Measurements from ENCODE around the gene MRPS24. TPM values are rescaled to one million over a fixed set of nuclear protein-coding genes. Genes with fewer than 3 reads are reported as not detected.
"Not testable (repeated sequence)": the region's sequence is repeated elsewhere in the genome, so short reads cannot be mapped to it uniquely, and the experiment has no call there.

MRPS24 gene
- total RNA-seq, result 100 to 1,000 TPM in 1 of 2 donors, 10 to 100 TPM in 1; 82.7 to 100 TPM

DNA sequence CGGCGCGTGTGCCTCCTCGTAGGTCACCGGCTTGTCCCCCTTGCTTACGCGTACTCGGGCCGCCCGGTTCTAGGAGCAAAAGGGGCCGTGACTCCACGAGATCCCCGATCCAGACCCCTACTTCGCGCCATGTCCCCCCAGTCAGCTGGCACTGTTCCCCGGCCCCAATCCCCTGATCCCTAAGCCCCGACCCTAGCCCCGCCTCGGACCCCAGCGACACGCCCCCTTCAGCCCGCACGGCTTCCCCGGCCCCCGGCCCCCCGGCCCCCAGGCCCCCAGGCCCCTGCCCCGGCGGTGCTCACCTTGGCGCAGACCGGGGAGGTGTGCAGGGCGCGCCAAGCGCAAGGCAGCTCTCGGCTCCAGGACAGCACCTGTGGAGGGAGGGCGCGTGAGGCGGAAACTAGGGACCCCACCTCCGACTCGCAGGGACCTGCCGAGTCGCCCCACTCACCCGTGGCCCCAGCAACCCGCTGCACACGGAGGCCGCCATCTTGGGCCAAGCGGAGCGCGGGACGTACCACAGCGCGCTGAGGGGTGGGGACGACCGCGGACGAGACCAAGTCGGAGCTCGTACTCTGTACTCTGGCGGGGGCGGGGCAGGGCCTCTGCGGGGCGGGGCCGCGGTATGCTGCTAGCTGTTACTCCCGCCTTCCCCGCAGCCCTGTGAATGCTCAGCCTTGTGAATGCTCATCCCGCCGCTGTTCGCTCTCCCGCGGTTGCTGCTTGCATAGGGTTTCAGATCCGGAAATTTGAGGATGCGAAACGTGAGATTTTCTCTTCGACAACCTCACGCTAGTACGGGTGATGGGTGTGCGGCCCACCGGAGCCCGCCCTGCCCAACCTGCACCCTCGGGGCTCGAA is at the start of gene MRPS24:
MRPS24 (minus strand) TSS at position 512 of the 861 bp plus-strand sequence; CDS start at position 490, 22 bp downstream.
- peak within 1 kb of the TSS; percentile 94 for H3K27ac Mint-ChIP-seq
- H3K4me3 Mint-ChIP-seq, result peak within 1 kb of the TSS; percentile 96 to 98
- no peaks in the 10 kb centered on the region for H3K9me3 Mint-ChIP-seq
- H3K27me3 Mint-ChIP-seq (ENCODE audit: low read depth), result no peaks in the 10 kb centered on the region
- peaks cover 41% of the 10 kb centered on the region for H3K4me1 Mint-ChIP-seq (ENCODE audit: low read depth)
- H3K36me3 Mint-ChIP-seq (ENCODE audit: insufficient read depth in 2 of 2), result peaks cover 7 to 10% of the 10 kb centered on the region in 2 donors
- ATAC-seq (replicated peaks in 1 of 2), result peak; percentile 98
- DNase-seq, result peak; percentile 93 to 94

DNA sequence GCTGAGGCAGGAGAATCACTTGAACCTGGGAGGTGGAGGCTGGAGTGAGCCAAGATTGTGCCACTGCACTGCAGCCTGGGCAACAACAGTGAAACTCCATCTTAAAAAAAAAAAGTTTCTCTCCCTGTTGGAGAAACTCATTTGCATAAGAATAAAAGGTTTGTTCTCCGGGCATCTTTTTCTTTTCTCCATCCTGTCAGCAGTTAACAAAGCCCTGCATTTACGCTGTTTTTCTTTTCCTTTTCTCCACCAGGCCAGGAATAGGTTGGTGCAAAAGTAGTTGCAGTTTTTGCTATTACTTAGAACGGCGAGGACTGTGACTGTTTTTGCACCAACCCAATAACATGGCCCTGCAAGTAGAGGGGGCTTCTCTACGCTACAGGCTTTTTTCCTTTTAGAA is 46.6 kb upstream of the MRPS24 start:
- Mint-ChIP-seq H3K27me3 (ENCODE audit: low read depth) (no peaks in the 10 kb centered on the region), H3K4me3 (no peak overlapping the region), H3K4me1 (ENCODE audit: low read depth) (peaks cover 3% of the 10 kb centered on the region), H3K9me3 (no peaks in the 10 kb centered on the region), H3K36me3 (ENCODE audit: insufficient read depth in 2 of 2) (no peaks in the 10 kb centered on the region), H3K27ac (no peak overlapping the region)
- ATAC-seq (replicated peaks in 1 of 2) (no peak), DNase-seq (no peak)

DNA sequence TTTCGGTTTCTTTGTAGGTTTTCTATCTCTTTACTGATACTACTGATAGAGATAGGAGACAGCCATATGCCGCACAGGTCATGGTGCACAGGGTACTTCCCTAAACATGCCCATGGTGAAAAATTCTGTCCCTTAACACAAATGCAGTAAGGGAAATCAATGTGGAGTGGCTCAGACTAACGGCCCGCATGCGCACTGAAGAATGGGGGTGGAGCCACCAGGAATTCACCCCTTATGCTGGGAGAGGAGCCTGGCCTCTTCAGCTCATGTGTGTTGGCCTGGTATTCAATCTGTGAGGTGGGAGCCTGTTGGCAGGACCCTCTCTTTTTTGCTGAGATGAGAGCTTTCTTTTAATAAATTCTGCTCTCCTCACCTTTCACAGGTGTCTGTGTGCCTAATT is 45.5 kb upstream of the MRPS24 start:
- Mint-ChIP-seq H3K27me3 (ENCODE audit: low read depth) (no peaks in the 10 kb centered on the region), H3K4me3 (no peak overlapping the region), H3K36me3 (ENCODE audit: insufficient read depth in 2 of 2) (no peaks in the 10 kb centered on the region), H3K9me3 (no peaks in the 10 kb centered on the region), H3K27ac (no peak overlapping the region), H3K4me1 (ENCODE audit: low read depth) (no peaks in the 10 kb centered on the region)
- DNase-seq (no peak), ATAC-seq (replicated peaks in 1 of 2) (no peak)

DNA sequence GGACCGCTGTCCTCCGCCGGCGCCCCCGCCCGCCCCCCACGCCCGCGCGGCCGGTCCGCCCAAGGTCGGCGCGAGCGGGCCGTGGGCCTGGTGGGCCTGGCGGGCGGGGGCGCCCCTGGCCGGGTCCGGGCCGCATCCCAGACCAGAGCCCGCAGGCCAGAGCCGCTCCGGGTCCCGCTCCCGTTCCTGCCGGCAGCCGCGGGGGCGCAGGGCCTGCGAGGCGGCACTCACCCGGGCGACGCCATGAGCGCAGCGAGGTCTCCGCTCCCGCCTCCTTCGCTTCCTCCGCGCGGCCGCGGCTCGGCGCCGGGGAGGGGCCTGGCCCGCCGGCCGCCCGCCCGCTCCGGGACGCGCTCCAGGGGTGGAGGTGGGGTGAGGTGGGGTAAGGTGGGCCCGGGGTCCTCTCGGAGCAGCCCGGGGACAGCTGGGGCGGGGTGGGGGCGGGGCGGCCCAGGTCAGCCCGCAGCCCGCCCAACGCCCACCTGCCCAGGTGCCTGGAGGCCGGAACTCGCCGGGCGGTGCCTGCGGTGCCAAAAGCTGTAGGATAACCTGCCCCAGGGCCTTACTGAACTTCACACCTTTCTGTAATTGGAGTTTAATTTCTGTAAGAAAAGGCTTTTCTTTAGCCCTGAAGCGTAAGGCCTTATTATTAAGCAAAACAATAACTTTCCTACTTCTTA is 37.2 kb upstream of the MRPS24 start, which contains the start of gene URGCP:
URGCP (minus strand) TSS at position 266 of the 680 bp plus-strand sequence; CDS start at position 245, 21 bp downstream.
- ATAC-seq (replicated peaks in 1 of 2) (peak; percentile 83), DNase-seq (peak; percentile 67 to 70)
- Mint-ChIP-seq H3K4me3 (peak within 1 kb of the TSS; percentile 95 to 96), H3K27me3 (ENCODE audit: low read depth) (no peaks in the 10 kb centered on the region), H3K27ac (peak within 1 kb of the TSS; percentile 97), H3K9me3 (no peaks in the 10 kb centered on the region), H3K36me3 (ENCODE audit: insufficient read depth in 2 of 2) (peaks cover 1 to 3% of the 10 kb centered on the region in 2 donors), H3K4me1 (ENCODE audit: low read depth) (peaks cover 31% of the 10 kb centered on the region)

DNA sequence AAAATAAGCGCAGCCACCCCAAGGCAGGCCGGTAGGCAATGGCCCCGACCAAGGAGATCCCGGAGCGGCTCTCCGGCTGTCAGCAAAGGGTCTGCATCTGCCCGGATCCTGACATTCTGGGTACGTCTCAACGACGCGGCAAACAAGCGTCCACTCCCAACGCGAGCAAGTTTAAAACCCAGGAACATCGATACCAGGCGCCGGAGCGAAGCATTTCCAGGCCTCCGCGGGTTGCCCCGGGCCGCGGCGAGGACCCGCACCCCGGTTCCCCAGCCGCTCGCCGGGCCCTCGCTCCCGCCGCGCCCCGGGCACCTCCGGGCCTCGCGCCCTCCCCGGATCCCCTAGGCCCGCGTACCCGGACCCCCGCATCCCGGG is 36.6 kb upstream of the MRPS24 start:
- H3K27me3 Mint-ChIP-seq (ENCODE audit: low read depth), result no peaks in the 10 kb centered on the region
- DNase-seq (peak; percentile 20 to 38), ATAC-seq (replicated peaks in 1 of 2) (peak; percentile 10 to 37)
- H3K9me3 Mint-ChIP-seq, result no peaks in the 10 kb centered on the region
- H3K4me1 Mint-ChIP-seq (ENCODE audit: low read depth), result peaks cover 31% of the 10 kb centered on the region
- peak overlapping the region; percentile 97 for H3K27ac Mint-ChIP-seq
- peak overlapping the region; percentile 95 to 96 for H3K4me3 Mint-ChIP-seq
- H3K36me3 Mint-ChIP-seq (ENCODE audit: insufficient read depth in 2 of 2), result peaks cover 1 to 3% of the 10 kb centered on the region in 2 donors

DNA sequence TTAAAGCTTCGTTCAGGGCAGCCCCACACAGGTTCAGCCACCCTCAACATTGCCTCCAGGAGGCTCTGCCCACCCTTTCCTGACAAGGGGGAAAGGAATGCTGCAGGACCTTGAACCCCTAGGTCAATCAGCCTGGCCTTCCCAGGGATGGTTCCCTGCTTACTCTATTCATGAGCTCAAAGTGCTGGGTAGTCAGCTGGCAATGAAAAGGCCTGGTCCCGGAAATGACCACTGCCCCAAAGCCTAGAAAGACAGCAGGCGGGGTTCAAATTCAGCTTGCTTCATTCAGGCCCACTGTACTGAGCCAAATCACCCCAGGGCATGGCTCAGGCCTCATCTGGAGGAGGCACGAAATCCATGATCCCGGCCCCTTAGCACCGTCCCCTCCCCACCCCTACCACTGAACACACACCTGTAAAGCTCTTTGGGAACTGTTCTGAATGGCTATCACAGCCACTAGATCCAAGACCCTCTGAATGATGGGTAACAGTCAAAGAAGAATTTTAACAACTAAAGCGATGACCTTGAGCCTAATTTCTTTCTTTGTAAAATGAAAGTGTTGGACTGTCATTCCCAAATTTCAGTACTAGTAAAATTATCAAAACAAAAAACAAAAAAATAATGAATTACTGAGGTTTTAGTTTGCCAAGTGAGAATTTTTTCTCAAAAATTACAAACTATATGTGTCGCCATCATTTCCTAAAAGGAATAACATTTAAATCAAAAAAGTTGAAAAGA is 36.1 kb upstream of the MRPS24 start:
- peak overlapping the region; percentile 97 for H3K27ac Mint-ChIP-seq
- ATAC-seq (replicated peaks in 1 of 2) (no peak), DNase-seq (no peak)
- H3K36me3 Mint-ChIP-seq (ENCODE audit: insufficient read depth in 2 of 2), result peaks cover 1 to 3% of the 10 kb centered on the region in 2 donors
- H3K4me3 Mint-ChIP-seq, result peak overlapping the region; percentile 95 to 96
- no peaks in the 10 kb centered on the region for H3K9me3 Mint-ChIP-seq
- H3K4me1 Mint-ChIP-seq (ENCODE audit: low read depth), result peaks cover 31% of the 10 kb centered on the region
- no peaks in the 10 kb centered on the region for H3K27me3 Mint-ChIP-seq (ENCODE audit: low read depth)

DNA sequence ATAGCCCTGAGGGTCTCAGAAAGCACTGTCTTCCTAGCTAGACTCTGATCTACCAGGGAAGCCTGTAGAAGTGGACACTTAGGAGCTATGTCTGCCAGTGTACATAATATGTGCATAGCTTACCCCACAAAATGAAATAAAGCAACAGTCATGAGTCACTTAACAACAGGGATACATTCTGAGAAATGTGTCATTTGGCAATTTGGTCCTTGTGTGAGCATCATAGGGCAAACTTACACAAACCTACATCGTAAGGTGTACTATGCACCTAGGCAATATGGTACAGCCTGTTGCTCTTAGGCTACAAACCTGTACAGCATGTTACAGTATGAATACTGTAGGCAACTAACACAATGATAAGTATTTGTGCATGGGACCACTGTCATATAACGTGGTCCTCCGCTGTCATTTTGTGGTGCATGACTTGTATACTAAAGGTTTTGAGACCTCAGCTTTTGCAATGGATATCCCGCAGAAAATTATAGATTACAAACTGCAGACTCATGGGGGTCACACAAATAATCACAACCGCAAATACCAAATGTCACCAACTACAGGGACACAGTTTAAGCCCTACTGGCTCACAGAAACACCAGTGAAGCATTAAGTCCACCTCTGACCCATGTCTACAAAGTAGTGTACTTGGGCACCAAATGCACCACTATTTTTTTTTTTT is 35.4 kb upstream of the MRPS24 start:
- ATAC-seq (replicated peaks in 1 of 2), result peak; percentile 68 to 74
- Mint-ChIP-seq H3K36me3 (ENCODE audit: insufficient read depth in 2 of 2) (peaks cover 1 to 3% of the 10 kb centered on the region in 2 donors), H3K27me3 (ENCODE audit: low read depth) (no peaks in the 10 kb centered on the region), H3K4me1 (ENCODE audit: low read depth) (peaks cover 31% of the 10 kb centered on the region), H3K4me3 (peak overlapping the region; percentile 95 to 96), H3K27ac (peak overlapping the region; percentile 10), H3K9me3 (no peaks in the 10 kb centered on the region)
- DNase-seq, result no peak

DNA sequence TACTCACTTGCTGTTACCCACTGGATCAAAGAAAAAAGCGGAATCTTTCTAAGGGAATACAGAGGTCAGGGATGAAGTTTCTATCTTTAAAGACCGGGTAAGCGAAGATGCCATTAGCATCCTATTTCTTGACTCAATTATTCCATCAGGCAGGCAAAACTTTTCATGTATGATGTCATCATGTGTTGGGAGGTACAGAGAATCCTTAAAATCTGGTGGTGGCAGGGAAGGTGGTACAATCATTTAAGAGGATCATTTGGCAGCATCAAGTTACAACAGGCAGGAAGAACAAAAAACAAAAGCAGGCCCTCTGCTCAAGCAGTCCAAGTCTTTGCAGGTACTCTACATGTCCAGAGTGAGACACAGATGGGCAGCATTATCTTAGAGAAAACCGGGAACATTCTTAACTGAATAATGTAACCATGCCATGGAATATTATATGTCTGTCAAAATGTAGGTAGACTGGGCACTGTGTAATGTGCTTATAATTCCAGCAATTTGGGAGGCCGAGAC is 33.3 kb upstream of the MRPS24 start:
- Mint-ChIP-seq H3K4me3 (no peak overlapping the region), H3K36me3 (ENCODE audit: insufficient read depth in 2 of 2) (peaks cover 1 to 3% of the 10 kb centered on the region in 2 donors), H3K4me1 (ENCODE audit: low read depth) (peaks cover 31% of the 10 kb centered on the region), H3K27ac (peak overlapping the region; percentile 1), H3K27me3 (ENCODE audit: low read depth) (no peaks in the 10 kb centered on the region), H3K9me3 (no peaks in the 10 kb centered on the region)
- no peak for ATAC-seq (replicated peaks in 1 of 2)
- DNase-seq, result no peak

DNA sequence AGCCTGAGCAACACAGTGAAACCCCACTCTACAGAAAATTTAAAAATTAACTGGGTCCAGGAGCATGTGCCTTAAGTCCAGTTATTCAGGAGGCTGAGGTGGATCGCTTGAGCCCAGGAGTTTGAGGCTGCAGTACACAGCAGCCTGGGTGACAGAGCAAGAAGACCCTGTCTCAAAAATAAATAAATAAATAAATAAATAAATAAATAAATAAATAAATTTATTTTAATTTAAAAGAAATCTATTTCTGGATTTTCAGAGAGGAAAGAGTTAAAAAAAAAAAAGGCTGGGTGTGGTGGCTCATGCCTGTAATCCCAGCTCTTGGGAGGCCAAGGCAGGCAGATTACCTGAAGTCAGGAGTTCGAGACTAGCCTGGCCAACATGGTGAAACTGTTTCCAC is 29.3 kb upstream of the MRPS24 start:
- not testable (repeated sequence) for H3K9me3 Mint-ChIP-seq; H3K36me3 Mint-ChIP-seq (ENCODE audit: insufficient read depth in 2 of 2); DNase-seq; H3K27ac Mint-ChIP-seq; H3K4me3 Mint-ChIP-seq; H3K27me3 Mint-ChIP-seq (ENCODE audit: low read depth); ATAC-seq (replicated peaks in 1 of 2)
- H3K4me1 Mint-ChIP-seq (ENCODE audit: low read depth), result peaks cover 19% of the 10 kb centered on the region

DNA sequence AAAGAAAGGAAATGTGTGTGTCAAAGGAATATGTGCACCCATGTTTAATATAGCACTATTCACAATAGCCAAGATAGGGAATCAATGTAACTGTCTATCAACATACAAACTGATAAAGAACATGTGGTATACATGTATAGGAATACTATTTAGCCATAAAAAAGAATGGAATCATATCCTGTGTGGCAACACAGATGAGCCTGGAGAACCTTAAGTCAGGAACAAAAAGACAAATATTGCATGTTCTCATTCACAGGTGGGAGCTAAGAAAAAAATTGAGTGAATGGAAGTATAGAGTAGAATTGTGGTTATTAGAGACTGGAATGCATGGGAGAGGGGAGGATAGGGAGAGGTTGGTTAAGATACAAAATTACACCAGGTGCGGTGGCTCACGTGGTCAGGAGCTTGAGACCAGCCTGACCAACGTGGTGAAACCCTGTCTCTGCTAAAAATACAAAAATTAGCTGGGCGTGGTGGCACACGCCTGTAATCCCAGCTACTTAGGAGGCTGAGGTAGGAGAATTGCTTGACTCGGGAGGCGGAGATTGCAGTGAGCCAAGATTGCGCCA is 26.6 kb upstream of the MRPS24 start:
- DNase-seq, result no peak
- no peak for ATAC-seq (replicated peaks in 1 of 2)
- H3K4me3 Mint-ChIP-seq, result no peak overlapping the region
- H3K4me1 Mint-ChIP-seq (ENCODE audit: low read depth), result peaks cover 23% of the 10 kb centered on the region
- no peaks in the 10 kb centered on the region for H3K27me3 Mint-ChIP-seq (ENCODE audit: low read depth)
- H3K36me3 Mint-ChIP-seq (ENCODE audit: insufficient read depth in 2 of 2), result peaks cover 1 to 3% of the 10 kb centered on the region in 2 donors
- H3K27ac Mint-ChIP-seq, result no peak overlapping the region
- H3K9me3 Mint-ChIP-seq, result no peaks in the 10 kb centered on the region

DNA sequence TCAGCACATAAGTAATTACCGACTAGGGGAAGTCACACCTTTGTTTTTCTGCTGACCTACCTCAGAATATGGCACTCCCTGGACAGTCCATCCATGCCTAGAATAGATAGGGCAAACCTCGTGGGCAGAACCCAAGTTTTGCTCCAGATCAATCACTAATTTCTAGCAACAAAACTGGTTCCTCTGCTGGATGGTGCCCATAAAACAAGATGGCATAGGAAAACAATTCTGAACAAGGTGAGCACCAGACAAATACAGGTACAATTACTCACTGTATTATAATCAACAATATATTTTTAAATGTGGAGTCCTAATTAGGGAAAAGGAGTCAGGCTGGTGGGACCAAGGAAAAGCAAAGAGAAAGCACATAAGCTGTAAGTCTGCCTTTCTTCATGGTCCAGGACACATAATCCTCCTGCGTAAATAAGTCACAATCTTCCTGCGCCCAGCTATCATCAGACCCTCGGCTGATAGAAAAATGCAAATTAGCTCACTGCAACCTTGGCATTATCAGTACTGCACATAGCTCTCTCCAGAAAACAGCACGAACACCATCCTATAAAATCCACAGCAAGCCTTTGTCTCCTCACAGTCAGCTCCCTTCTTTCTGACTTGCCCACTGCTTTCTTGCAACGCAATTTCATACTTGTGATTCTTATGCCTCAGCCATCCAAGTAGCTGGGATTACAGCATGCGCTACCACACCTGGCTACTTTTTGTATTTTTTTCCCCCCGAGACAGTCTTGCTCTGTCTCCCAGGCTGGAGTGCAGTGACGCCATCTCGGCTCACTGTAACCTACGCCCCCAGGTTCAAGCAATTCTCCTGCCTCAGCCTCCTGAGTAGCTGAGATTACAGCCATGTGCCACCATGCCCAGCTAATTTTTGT is 22.0 kb upstream of the MRPS24 start:
- ATAC-seq (replicated peaks in 1 of 2) (no peak), DNase-seq (no peak)
- no peak overlapping the region for H3K27ac Mint-ChIP-seq
- no peaks in the 10 kb centered on the region for H3K9me3 Mint-ChIP-seq
- H3K27me3 Mint-ChIP-seq (ENCODE audit: low read depth), result no peaks in the 10 kb centered on the region
- peaks cover 3 to 4% of the 10 kb centered on the region in 2 donors for H3K36me3 Mint-ChIP-seq (ENCODE audit: insufficient read depth in 2 of 2)
- H3K4me1 Mint-ChIP-seq (ENCODE audit: low read depth), result peaks cover 46% of the 10 kb centered on the region
- no peak overlapping the region for H3K4me3 Mint-ChIP-seq

Measured in activated T-cell treated with anti-CD3 and anti-CD28 coated beads, Interleukin-2, amount 50 U/mL, for 72 hours (primary cell).